ENCODE data around the gene TBX15.

DNA sequence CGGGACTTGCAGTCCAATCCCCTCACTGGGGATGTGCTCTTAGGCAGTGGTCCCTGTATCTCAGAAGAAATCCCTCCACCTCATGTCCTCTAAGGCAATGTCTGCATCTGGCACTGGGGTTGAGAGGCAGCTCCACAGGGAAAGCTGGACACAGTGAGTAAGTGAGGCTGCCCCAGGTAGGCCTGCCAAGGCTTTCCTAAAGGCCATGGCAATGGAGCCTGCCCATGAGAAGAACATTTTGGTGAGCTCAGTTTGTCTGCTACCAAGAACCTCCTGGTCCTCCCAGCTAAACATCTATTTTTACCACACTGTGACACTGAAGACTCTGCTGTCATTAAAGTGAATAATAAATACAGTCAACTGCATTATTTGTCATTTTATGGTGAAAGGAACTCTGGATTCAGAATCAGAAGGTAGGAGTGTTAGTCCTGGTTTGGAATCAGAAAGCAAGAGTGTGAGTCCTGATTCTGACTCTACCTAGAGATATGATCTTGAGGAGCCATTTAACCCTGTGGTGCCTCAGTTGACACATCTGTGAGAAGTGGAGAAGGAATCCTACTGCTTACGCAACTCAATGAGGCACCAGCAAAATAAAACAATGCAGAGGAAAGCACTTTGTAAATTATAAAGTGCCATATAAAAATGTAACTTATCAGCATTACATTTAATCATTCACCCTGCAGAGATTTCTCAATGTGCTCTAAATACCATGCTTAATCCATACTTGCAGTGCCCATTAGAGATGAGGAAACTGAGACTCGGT is 41.0 kb downstream of the TBX15 start:
- TF ChIP-seq, protein P1, sequence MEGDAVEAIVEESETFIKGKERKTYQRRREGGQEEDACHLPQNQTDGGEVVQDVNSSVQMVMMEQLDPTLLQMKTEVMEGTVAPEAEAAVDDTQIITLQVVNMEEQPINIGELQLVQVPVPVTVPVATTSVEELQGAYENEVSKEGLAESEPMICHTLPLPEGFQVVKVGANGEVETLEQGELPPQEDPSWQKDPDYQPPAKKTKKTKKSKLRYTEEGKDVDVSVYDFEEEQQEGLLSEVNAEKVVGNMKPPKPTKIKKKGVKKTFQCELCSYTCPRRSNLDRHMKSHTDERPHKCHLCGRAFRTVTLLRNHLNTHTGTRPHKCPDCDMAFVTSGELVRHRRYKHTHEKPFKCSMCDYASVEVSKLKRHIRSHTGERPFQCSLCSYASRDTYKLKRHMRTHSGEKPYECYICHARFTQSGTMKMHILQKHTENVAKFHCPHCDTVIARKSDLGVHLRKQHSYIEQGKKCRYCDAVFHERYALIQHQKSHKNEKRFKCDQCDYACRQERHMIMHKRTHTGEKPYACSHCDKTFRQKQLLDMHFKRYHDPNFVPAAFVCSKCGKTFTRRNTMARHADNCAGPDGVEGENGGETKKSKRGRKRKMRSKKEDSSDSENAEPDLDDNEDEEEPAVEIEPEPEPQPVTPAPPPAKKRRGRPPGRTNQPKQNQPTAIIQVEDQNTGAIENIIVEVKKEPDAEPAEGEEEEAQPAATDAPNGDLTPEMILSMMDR (IDR thresholded peaks at IDR 0.05), result no peak
- no peak for TF ChIP-seq POLR2A (IDR thresholded peaks at IDR 0.05)
